CD4-positive, CD25-positive, alpha-beta regulatory T cell (primary cell): ENCODE measurements around the gene ARHGAP20. TPM values are rescaled to one million over a fixed set of nuclear protein-coding genes. Genes with fewer than 3 reads are reported as not detected.

ENCODE experiments used
- ATAC-seq, 2 donors: fragments of 150-1000 bp; cut with Tn5 transposase; one replicate each; pipeline ENCODE4 v1.10.0; 2021; ENCODE audit warnings: low read depth in 2 of 2, moderate number of reproducible peaks in 2 of 2, moderate library complexity in 1 of 2
- DNase-seq, 3 donors: peaks; one replicate each; pipeline versions ENCODE4 v3.0.0 to v3.0.0-alpha.2; 2012 to 2022; ENCODE audit warnings: mixed read lengths in 1 of 3
- H3K27ac ChIP-seq: one replicate; pipeline ENCODE4 v1.7.0; 2013; ENCODE audit warnings: mild to moderate bottlenecking, low read length; ENCODE audit not compliant: insufficient read depth, poor library complexity, severe bottlenecking
- H3K27me3 ChIP-seq: one replicate; pipeline ENCODE4 v1.7.0; 2013; ENCODE audit warnings: low read length; ENCODE audit not compliant: control insufficient read depth, insufficient read depth
- H3K36me3 ChIP-seq: one replicate; pipeline ENCODE4 v1.7.0; 2013; ENCODE audit warnings: mild to moderate bottlenecking, low read length, moderate library complexity; ENCODE audit not compliant: control insufficient read depth, insufficient read depth
- H3K4me1 ChIP-seq: 2 replicates; pipeline ENCODE4 v1.7.0; 2013; ENCODE audit warnings: mild to moderate bottlenecking, low read length; ENCODE audit not compliant: insufficient read depth, control insufficient read depth, poor library complexity, severe bottlenecking
- H3K4me3 ChIP-seq: one replicate; pipeline ENCODE4 v1.7.0; 2013; ENCODE audit warnings: low read depth, mild to moderate bottlenecking, low read length, moderate library complexity
- H3K9me3 ChIP-seq, 2 experiments: 1 replicate in 1 of 2; 2 replicates in 1 of 2; pipeline ENCODE4 v1.7.0; 2013; ENCODE audit warnings: low read length in 2 of 2, mild to moderate bottlenecking in 1 of 2, moderate library complexity in 1 of 2; ENCODE audit not compliant: control insufficient read depth in 2 of 2
- H3K27ac Mint-ChIP-seq, 3 donors: one replicate each; pipeline ENCODE4 v1.8.0; 2020 to 2022; ENCODE audit warnings: mild to moderate bottlenecking in 3 of 3, mixed read lengths in 3 of 3, moderate library complexity in 2 of 3
- H3K27me3 Mint-ChIP-seq: one replicate; pipeline ENCODE4 v1.8.0; 2022; ENCODE audit warnings: mild to moderate bottlenecking, mixed read lengths
- H3K36me3 Mint-ChIP-seq: one replicate; pipeline ENCODE4 v1.8.0; 2020; ENCODE audit warnings: mixed read lengths
- H3K4me1 Mint-ChIP-seq, 4 donors: one replicate each; pipeline ENCODE4 v1.8.0; 2020 to 2022; ENCODE audit warnings: mixed read lengths in 4 of 4, mild to moderate bottlenecking in 1 of 4
- H3K4me3 Mint-ChIP-seq, 4 donors: one replicate each; pipeline ENCODE4 v1.8.0; 2020 to 2022; ENCODE audit warnings: mild to moderate bottlenecking in 4 of 4, mixed read lengths in 4 of 4, moderate library complexity in 3 of 4
- H3K9me3 Mint-ChIP-seq, 7 donors: one replicate each; pipeline ENCODE4 v1.8.0; 2020 to 2022; ENCODE audit warnings: mixed read lengths in 7 of 7, mild to moderate bottlenecking in 3 of 7, moderate library complexity in 2 of 7
- polyA plus RNA-seq, 4 donors: library from polyadenylated mRNA; unstranded; fragments of 300-500 nt; fragmentation: Illumina TruSeq; gene quantifications; one replicate each; pipeline ENCODE4 v1.2.3, GENCODE V29; 2021
- total RNA-seq: library from RNA; stranded (reverse); gene quantifications from one replicate; pipeline ENCODE4 v1.2.3, GENCODE V29; 2022

Gene ARHGAP20
- total and polyA plus RNA-seq, 5 donors from 2014 or later, result not detected

DNA sequence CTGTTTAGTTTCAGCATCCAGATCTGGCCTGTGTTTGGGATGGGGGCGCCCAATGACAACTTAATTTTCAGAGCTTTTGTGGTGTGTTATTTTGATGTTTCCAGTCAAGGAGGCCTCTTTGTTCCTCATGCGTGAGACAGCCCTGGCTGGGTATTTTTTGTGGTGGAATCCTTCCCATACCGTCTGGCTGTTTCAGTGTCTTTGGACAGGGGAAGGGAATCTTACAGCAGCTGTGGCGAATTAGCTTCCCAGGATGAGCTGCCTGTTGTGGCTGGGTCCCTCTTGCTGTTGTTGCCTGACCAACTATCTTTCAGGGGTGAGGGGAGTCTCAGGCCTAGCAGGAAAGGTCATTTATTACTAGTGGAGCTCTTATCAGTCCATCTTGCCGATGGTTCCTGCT, 138.8 kb downstream of the ARHGAP20 start:
- Histone ChIP-seq H3K4me3 (no peak overlapping the region), H3K4me1 (no peaks in the 10 kb centered on the region), H3K36me3 (no peaks in the 10 kb centered on the region), H3K27me3 (peaks cover 4% of the 10 kb centered on the region), H3K27ac (no peak overlapping the region), H3K9me3 (no peaks in the 10 kb centered on the region)
- Mint-ChIP-seq H3K36me3 (no peaks in the 10 kb centered on the region), H3K4me3 (no peak overlapping the region), H3K9me3 (peaks cover 0 to 6% (median 0%) of the 10 kb centered on the region in 7 donors), H3K27ac (no peak overlapping the region), H3K4me1 (peaks cover 0 to 1% (median 0%) of the 10 kb centered on the region in 4 donors), H3K27me3 (peaks cover 35% of the 10 kb centered on the region)
- DNase-seq, result no peak
- ATAC-seq, result no peak

DNA sequence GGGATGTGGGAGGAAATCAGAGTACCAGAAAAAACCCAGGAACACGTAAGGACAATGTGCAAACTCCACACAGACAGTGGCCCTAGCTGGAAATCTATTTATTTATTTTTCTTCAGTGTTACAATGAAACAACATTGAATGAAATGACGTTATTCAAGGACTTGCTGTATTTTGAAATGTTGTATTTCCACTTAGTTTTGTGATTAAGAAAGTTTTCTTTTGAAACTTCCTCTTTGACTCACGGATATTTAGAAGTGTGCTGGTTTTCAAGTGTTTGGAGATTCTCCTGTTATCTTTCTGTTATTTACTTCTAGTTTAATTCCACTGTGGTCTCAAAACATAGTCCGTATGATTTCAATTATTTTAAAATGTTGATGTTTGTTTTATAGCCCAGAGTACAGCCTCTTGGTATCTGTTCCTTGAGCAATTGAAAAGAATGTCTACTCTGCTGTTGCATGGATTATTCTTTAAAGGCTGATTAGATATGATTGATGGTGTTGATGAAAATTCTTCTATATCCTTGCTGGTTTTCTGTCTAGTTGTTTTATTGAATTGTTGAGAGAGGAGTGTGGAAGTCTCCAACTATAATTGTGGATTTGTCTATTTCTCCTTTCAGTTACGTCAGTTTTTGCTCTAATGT, 141.0 kb downstream of the ARHGAP20 start:
- H3K4me1 ChIP-seq, result no peaks in the 10 kb centered on the region
- no peak overlapping the region for H3K4me3 ChIP-seq
- H3K27me3 Mint-ChIP-seq, result peaks cover 33% of the 10 kb centered on the region
- no peaks in the 10 kb centered on the region for H3K36me3 Mint-ChIP-seq
- H3K36me3 ChIP-seq, result no peaks in the 10 kb centered on the region
- no peak for DNase-seq
- no peak for ATAC-seq
- H3K27ac ChIP-seq, result no peak overlapping the region
- peaks cover 0 to 8% (median 0%) of the 10 kb centered on the region in 7 donors for H3K9me3 Mint-ChIP-seq
- H3K27me3 ChIP-seq, result peaks cover 4% of the 10 kb centered on the region
- no peaks in the 10 kb centered on the region for H3K9me3 ChIP-seq
- no peak overlapping the region for H3K4me3 Mint-ChIP-seq
- peaks cover 0 to 3% (median 0%) of the 10 kb centered on the region in 4 donors for H3K4me1 Mint-ChIP-seq
- no peak overlapping the region for H3K27ac Mint-ChIP-seq

DNA sequence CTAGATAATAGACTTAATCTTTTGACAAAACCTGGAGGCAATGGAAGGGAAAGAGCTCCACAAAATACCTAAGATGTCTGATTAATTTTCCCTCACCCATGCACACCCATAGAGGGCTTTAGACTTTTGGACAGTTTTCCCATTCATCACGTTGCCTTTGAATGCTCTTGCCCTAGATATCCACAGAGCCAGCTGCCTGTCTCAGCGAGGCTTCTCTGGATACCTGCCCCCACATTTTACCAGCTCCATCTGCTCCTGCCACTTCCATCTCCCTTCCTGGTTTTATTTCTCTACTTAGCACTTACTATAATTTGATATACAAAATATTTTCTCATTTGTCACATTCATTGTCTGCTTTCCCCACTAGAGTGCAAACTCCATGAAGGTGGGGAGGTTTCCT, 145.7 kb downstream of the ARHGAP20 start:
- Mint-ChIP-seq H3K27ac (no peak overlapping the region), H3K27me3 (peaks cover 22% of the 10 kb centered on the region)
- ATAC-seq, result no peak

DNA sequence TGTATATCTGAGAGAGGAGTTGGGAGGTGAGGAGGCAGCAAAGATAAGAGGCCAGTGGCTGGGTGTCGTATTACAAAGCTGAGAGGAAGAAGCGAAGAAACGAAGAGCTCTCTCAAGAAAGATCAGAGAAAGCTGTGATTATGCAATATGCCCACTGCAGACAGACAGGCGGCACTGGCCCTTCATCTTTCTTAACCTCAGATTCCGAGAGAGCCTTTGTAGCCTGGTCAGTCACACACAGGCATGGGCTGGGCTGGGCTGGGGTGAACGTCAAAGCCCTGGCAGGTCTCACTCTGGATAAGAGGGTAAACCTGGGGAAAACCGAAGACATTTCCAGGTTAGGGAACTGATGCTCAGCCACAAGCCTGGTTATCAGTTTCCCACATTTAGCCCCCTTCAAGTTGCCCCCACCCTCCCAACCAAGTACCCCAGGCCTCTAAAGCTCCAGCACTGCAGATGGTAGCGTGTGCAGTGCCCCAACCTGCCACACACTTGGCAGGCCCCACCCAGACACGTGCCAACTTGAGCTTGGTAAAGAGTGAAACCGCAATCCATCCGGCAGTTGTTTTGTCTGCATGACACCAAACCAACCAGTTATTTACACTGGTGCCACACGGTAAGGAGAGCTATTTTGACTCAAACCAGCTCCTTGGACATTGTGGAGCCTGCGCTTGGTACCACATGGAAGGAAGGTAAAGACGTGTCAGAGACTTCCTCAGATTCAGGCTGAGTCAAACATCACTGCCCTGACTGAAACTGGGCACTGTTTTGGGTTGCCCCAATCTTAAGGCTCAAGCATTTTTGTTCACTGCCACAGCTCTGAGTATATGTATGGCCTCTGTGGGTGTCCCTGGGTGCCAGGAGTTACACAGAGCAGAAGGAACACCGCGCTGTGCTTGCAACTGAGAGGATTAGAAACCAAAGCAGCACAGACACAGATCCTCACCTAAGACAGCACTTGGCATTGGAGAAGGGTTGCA, 146.6 kb downstream of the ARHGAP20 start:
- no peaks in the 10 kb centered on the region for H3K4me1 ChIP-seq
- H3K27ac ChIP-seq, result no peak overlapping the region
- peaks cover 0 to 3% (median 0%) of the 10 kb centered on the region in 4 donors for H3K4me1 Mint-ChIP-seq
- H3K36me3 Mint-ChIP-seq, result no peaks in the 10 kb centered on the region
- H3K36me3 ChIP-seq, result no peaks in the 10 kb centered on the region
- DNase-seq (peak in 1 of 3 donors; percentile 4), ATAC-seq (no peak)
- no peak overlapping the region for H3K4me3 ChIP-seq
- H3K9me3 Mint-ChIP-seq, result peaks cover 0 to 2% (median 0%) of the 10 kb centered on the region in 7 donors
- H3K4me3 Mint-ChIP-seq, result no peak overlapping the region
- H3K9me3 ChIP-seq, result no peaks in the 10 kb centered on the region
- peaks cover 16% of the 10 kb centered on the region for H3K27me3 Mint-ChIP-seq
- H3K27ac Mint-ChIP-seq, result no peak overlapping the region
- H3K27me3 ChIP-seq, result peaks cover 2% of the 10 kb centered on the region

More for the DNA sequence above, 145.7 kb downstream of the ARHGAP20 start:
- peaks cover 0 to 5% (median 0%) of the 10 kb centered on the region in 7 donors for H3K9me3 Mint-ChIP-seq
- no peaks in the 10 kb centered on the region for H3K36me3 Mint-ChIP-seq
- Histone ChIP-seq H3K27ac (no peak overlapping the region), H3K4me3 (no peak overlapping the region), H3K9me3 (no peaks in the 10 kb centered on the region), H3K27me3 (peaks cover 2% of the 10 kb centered on the region), H3K36me3 (no peaks in the 10 kb centered on the region), H3K4me1 (no peaks in the 10 kb centered on the region)
- H3K4me3 Mint-ChIP-seq, result no peak overlapping the region
- no peak for DNase-seq
- H3K4me1 Mint-ChIP-seq, result peaks cover 0 to 3% (median 0%) of the 10 kb centered on the region in 4 donors

DNA sequence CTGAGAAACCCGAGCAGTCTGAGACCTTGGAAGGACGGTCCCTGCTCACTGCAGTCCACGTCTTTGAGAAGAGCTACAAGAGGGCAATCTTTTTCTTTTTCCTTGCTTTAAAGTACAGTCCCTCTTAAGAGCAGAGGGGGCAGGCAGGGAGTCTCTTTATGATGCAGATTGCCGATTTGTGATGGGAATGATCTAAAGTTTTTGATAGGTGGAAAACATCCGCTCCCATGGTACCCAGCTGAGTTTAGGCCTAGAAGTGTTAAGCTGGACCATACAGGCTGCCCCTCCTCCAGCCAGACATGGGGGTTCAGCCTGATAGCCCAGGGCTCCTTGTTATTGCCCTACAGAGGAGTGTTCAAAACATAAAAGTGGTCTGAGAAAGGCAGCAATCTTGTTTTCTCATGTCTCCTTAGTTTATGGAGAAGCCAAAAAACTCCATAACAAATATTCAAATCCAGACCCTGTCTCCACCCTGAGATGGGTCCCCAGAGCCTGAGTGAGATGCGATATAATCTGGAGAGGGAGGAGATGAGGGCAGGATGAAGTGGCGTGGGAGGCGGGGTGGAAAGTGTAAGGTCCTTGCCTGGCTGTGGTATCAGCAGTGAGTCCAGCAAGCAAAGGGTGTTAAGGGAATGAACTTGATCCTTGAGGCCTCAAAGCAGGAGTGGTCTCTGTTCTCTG, 147.4 kb downstream of the ARHGAP20 start:
- Mint-ChIP-seq H3K27ac (no peak overlapping the region), H3K27me3 (peaks cover 18% of the 10 kb centered on the region), H3K4me1 (peaks cover 0 to 9% (median 0%) of the 10 kb centered on the region in 4 donors), H3K9me3 (peaks cover 0 to 6% (median 0%) of the 10 kb centered on the region in 7 donors), H3K4me3 (no peak overlapping the region), H3K36me3 (no peaks in the 10 kb centered on the region)
- Histone ChIP-seq H3K4me1 (no peaks in the 10 kb centered on the region), H3K27ac (no peak overlapping the region), H3K9me3 (no peaks in the 10 kb centered on the region), H3K4me3 (no peak overlapping the region), H3K36me3 (no peaks in the 10 kb centered on the region), H3K27me3 (peaks cover 2% of the 10 kb centered on the region)
- ATAC-seq (no peak), DNase-seq (no peak)

DNA sequence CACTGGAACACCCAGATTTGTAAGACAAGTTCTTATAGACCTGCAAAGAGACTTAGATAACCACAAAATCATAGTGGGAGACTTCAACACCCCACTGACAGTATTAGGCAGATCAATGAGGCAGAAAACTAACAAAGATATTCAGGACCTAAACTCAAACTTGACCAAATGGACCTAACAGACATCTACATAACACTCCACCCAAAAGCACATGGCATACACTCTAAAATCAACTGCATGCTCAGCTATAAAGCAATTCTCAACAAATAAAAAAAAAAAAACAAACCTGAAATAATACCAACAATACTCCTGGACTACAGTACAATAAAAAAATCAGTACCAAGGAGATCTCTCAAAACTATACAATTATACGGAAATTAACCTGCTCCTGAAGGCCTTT, 167.5 kb downstream of the ARHGAP20 start:
- no peaks in the 10 kb centered on the region for H3K27me3 Mint-ChIP-seq
- DNase-seq (no peak), ATAC-seq (no peak)
- H3K36me3 Mint-ChIP-seq, result no peaks in the 10 kb centered on the region
- H3K4me3 Mint-ChIP-seq, result no peak overlapping the region
- H3K27ac ChIP-seq, result no peak overlapping the region
- H3K4me1 Mint-ChIP-seq, result no peaks in the 10 kb centered on the region
- H3K36me3 ChIP-seq, result no peaks in the 10 kb centered on the region
- H3K4me1 ChIP-seq, result no peaks in the 10 kb centered on the region
- H3K27me3 ChIP-seq, result no peaks in the 10 kb centered on the region
- H3K4me3 ChIP-seq, result no peak overlapping the region
- H3K9me3 Mint-ChIP-seq, result peaks cover 0 to 15% (median 3%) of the 10 kb centered on the region in 7 donors
- no peak overlapping the region for H3K27ac Mint-ChIP-seq
- no peaks in the 10 kb centered on the region for H3K9me3 ChIP-seq

DNA sequence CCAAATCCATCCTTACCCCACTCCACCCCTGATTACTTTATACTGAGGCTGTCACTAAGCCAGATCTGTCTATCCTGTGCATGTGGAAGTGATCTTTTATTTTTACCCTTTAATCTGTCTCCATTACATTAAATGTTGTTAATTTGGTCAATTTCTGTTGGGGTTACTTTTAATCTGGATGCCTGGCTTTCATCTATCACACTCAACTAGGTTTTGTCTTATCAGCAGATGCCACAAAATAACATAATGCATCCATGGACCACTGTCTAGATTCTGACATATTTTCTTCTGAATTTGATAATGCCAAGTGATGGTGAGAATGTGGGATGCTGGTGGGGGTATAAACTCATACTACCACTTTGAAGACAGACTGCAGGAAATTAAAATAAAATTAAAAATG, 174.1 kb downstream of the ARHGAP20 start:
- Histone ChIP-seq H3K9me3 (no peaks in the 10 kb centered on the region), H3K27me3 (no peaks in the 10 kb centered on the region), H3K27ac (no peak overlapping the region), H3K4me3 (no peak overlapping the region), H3K36me3 (no peaks in the 10 kb centered on the region), H3K4me1 (no peaks in the 10 kb centered on the region)
- H3K27me3 Mint-ChIP-seq, result peaks cover 5% of the 10 kb centered on the region
- no peaks in the 10 kb centered on the region for H3K4me1 Mint-ChIP-seq
- ATAC-seq (no peak), DNase-seq (no peak)
- peaks cover 0 to 5% (median 0%) of the 10 kb centered on the region in 7 donors for H3K9me3 Mint-ChIP-seq
- H3K4me3 Mint-ChIP-seq, result no peak overlapping the region
- no peaks in the 10 kb centered on the region for H3K36me3 Mint-ChIP-seq
- no peak overlapping the region for H3K27ac Mint-ChIP-seq
